MM.1S (cell line): ENCODE data around the gene SORCS2.

Experiments used
- CTCF ChIP-seq: fragments of 300-600 bp; sonication (generic); IDR thresholded peaks from 2 replicates; pipeline ENCODE4 v1.5.1; 2016; ENCODE audit warnings: antibody characterized with exemption, low read length, mixed read lengths
- EZH2 ChIP-seq: fragments of 300-600 bp; sonication (generic); optimal IDR thresholded peaks from 2 replicates; pipeline ENCODE3; 2017; ENCODE audit warnings: low read depth, mild to moderate bottlenecking, antibody characterized with exemption, low read length, mixed read lengths
- EZH2phosphoT487 ChIP-seq: fragments of 300-600 bp; sonication (generic); IDR thresholded peaks from 2 replicates; pipeline ENCODE4 v1.6.1; 2018; ENCODE audit warnings: antibody characterized with exemption, low read length

- TF ChIP-seq CTCF (no peak), EZH2 (no peak), EZH2phosphoT487 (no peak)
Observed at GRCh38 chr4:7423391-7423790, 231.1 kb downstream of the SORCS2 start.
